NOMO-1 treated with DMSO at 0.1 percent for 48 hours (cell line): Measurements from ENCODE around the gene TNRC6A.
A peak's percentile ranks its signal among the peaks of the same experiment; 100 is the strongest.
"Not testable (repeated sequence)": the region's sequence is repeated elsewhere in the genome, so short reads cannot be mapped to it uniquely, and the experiment has no call there.

Experiments
- DNase-seq: peaks from one replicate; lab custom pipeline; 2025; ENCODE audit not compliant: unreplicated experiment; lab: John Stamatoyannopoulos, UW

The TNRC6A gene

GRCh38 chr16:24841291-24841690, 111.8 kb downstream of the TNRC6A start:
- no peak for DNase-seq

- DNase-seq: no peak
These were observed 114.9 kb downstream of the TNRC6A start for GRCh38 chr16:24844101-24845030.

GRCh38 chr16:24845031-24845365, 115.5 kb downstream of the TNRC6A start:
- not testable (repeated sequence) for DNase-seq

GRCh38 chr16:24845726-24846547, 116.5 kb downstream of the TNRC6A start, which contains the start of gene SLC5A11:
TSS of gene SLC5A11 (plus strand) at chr16:24845963. CDS start at chr16:24858644, 12,681 bp downstream.
- no peak for DNase-seq

- no peak for DNase-seq
These were observed 117.3 kb downstream of the TNRC6A start for GRCh38 chr16:24846548-24847357.

GRCh38 chr16:24847358-24847664, 117.9 kb downstream of the TNRC6A start:
- no peak for DNase-seq

GRCh38 chr16:24848065-24848464, 118.6 kb downstream of the TNRC6A start:
- no peak for DNase-seq

GRCh38 chr16:24849641-24850040, 120.2 kb downstream of the TNRC6A start:
- DNase-seq: no peak

GRCh38 chr16:24850289-24850938, 121.0 kb downstream of the TNRC6A start:
- DNase-seq: no peak

GRCh38 chr16:24851700-24852099, 122.2 kb downstream of the TNRC6A start:
- DNase-seq: no peak

- no peak for DNase-seq
These were observed 122.8 kb downstream of the TNRC6A start for GRCh38 chr16:24852281-24852721.

- DNase-seq: no peak
These were observed 123.8 kb downstream of the TNRC6A start for GRCh38 chr16:24853169-24853824.

- no peak for DNase-seq
These were observed 124.4 kb downstream of the TNRC6A start for GRCh38 chr16:24853830-24854229.

- DNase-seq: no peak
These were observed 125.2 kb downstream of the TNRC6A start for GRCh38 chr16:24854607-24855171.

GRCh38 chr16:24855678-24856077, 126.2 kb downstream of the TNRC6A start:
- DNase-seq: no peak

GRCh38 chr16:24856871-24857270, 127.4 kb downstream of the TNRC6A start:
- not testable (repeated sequence) for DNase-seq

GRCh38 chr16:24858219-24859041, 129.0 kb downstream of the TNRC6A start:
- DNase-seq: peak; percentile 33

GRCh38 chr16:24861461-24861860, 132.0 kb downstream of the TNRC6A start:
- DNase-seq: no peak
